GM18907 (cell line): Measurements from ENCODE around the gene FAM13A.
"Not testable (repeated sequence)": the region's sequence is repeated elsewhere in the genome, so short reads cannot be mapped to it uniquely, and the experiment has no call there.

Source experiments
- ATAC-seq: cut with Tn5 transposase; IDR thresholded peaks from one replicate; pipeline ENCODE4 v1.9.1; 2021; ENCODE audit warnings: mild to moderate bottlenecking, moderate library complexity; ENCODE audit not compliant: unreplicated experiment

FAM13A gene

DNA sequence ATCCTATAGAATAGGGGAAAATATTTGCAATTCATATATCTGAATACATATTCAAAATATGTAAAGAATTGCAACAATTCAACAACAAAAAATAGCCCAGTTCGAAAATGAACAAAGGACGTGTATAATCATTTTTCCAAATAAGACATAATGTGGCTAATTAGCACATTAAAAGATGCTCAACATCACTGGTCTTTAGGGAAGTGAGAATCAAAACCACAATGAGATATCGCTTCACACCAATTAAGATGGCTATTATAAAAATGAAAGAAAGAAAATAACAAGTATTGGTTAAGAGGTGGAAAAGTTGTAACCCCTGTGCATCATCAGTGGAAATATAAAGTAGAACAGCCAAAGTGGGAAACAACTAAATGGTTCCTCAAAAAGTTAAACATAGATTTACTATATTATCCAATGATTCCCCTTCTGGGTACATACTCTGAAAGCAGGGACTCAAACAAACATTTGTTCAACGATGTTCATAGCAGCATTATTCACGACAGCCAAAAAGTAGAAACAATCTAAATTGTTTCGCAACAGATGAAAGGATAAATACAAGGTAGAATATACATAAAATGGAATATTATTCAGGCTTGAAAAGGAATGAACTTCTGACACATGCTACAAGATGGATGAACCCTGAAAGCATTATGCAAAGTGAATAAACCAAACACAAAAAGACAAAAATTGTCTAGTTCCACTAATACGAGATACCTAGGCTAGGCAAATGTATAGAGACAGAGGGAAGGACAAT, 12.7 kb downstream of the FAM13A start:
- ATAC-seq, result no peak

DNA sequence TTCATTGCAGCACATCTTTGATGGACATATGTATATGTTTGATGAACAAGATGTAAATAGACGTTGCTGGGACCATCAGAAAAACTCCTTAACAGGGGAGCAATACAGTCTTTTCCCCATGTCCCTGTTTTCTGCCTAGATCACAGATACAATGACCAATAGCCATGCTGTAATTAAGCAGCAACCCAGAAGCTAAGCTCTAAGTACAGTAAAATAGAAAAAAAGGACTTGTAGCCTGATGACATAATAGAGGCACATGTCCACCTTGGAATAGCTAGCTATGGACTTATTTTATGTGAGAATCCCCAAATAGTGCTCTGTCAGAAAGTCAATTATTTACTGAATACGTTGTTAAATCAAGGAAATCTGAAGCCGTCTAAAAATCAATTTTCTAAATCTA, 14.9 kb downstream of the FAM13A start:
- ATAC-seq, result no peak

DNA sequence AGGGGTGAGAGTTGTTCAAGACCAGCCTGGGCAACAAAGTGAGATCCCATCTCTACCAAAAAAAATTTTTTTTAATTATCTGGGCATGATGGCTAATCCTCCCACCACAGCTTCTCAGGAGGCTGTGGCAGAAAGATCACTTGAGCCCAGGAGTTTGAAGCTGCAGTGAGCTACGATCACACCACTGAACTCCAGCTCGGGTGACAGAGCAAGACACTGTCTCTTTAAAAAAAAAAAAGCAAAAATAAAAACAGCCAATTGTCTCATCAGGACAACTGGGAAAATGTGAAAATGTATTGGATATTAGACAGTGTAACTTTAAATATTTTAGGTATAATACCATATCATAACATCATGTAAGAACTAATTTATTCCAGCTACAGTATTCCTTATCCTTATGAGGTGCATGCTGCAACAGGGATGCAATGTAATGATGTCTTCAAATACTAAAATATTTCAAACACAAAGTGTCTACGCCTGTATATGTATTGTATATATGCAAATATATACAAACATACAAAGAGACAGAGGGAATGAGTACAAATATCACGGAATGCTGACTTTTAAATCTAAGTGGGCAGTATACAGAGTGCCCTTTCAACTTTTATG, 17.2 kb downstream of the FAM13A start:
- ATAC-seq, result no peak

DNA sequence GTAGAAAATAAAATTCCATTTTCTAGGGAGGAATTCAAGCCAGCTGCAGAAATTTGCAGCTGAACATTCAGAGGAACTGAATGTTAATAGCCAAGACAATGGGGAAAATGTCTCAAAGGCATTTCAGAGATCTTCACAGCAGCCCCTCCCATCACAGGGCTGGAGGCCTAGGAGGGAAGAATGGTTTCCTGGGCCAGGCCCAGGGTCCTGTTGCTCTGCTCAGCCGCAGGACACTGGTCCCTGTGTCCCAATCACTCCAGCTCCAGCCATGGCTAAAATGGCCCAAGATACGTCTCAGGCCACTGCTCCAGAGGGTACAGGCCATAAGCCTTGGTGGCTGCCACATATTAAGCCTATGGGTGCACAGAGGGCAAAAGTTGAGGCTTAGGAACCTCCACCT, 20.4 kb downstream of the FAM13A start:
- ATAC-seq, result no peak

DNA sequence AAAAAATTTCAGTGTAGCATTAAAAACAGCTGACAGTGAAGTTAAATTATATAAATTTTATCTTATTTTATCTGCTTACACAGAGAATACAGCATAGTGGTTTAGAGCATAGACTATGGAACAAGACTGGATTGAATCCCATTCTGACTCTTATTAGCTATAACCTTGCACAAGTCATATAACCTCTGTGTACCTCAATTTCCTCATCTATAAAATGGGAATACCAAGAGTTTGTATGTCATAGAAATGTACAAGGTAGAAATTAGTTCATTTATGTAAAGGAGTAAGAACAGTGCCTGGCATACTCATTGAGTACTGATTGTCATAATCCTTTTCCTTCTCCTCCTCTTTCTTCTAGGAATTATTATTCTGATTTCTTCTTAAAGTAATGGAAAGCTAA, 25.7 kb downstream of the FAM13A start:
- ATAC-seq, result no peak

DNA sequence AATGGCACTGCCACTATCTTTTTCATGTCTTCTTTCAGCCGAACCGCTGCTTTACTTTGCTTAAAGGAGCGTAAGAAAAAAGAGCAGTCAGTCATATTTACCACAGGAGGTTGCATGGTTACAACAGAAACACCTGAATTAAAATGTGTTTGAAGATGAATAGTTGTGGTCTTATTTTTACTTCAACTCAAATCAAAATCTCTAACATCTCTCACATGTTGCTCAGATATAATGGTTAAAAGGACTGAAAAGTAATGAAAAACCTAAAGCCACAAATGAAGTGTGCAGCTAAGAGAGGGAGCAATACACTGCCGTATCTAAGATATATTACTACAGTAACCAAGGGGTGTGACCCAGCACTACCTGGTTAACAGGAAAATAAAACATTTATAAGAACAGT, 27.4 kb downstream of the FAM13A start:
- no peak for ATAC-seq

DNA sequence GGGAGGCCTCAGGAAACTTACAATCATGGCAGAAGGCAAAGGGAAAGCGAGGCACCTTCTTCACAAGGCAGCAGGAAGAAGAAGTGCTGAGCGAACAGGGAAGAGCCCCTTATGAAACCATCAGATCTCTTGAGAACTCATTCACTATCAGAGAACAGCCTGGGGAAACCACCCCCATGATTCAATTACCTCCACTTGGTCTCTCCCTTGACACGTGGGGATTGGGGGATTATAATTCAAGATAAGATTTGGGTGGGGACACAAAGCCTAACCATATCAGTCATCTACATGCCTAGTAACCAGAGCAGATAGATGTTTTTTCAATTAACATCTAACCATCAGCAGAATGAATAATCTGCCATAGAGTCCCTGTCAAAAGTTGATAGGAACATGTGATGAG, 30.4 kb downstream of the FAM13A start:
- ATAC-seq, result no peak

DNA sequence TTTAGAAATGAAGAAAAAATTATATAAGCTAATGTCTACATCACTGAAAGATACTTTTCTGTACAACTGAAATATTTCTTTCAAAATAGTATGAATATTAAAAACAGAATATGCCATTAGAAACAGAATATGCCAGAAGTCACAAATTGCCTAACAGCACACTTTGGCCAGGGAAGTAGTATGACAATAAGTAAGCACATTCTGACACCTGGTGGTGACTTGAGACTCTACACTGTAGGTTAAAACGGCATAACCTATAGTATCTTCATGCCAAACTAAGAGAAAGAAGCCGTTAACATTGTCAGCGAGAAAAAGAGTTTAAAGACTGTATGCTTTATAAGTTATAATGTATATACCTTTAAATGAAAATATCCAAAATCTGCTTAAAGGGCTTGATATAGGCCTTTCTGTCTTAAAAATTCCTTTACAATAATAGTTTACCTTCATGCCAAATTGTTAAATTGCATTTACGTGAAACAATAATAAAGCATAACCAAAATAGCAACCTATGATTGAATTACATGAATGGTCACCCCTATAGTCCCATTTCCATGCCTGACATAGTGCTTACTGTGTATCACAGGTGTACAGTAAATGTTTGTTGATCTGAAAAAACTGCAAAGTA, 32.8 kb downstream of the FAM13A start:
- ATAC-seq, result peak; percentile 92

DNA sequence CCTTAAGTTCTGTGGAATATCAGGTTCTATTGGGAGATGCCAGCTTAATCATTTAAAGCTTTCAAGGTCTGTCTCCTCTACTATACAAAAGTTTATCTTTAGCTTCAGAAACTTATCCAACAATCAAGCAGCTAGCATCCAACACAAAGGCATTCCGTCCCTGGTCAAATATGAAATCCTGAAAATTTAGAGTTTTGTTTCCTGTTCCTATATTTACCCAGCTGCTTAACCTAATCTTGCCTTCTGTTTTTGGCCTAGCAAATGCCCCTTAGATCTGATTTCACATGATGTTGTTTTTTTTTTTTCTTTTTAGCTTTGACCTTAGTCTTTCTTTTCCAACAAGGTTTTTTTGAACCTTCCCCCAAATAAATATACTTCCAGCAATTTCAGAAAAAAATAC, 33.8 kb downstream of the FAM13A start:
- no peak for ATAC-seq

DNA sequence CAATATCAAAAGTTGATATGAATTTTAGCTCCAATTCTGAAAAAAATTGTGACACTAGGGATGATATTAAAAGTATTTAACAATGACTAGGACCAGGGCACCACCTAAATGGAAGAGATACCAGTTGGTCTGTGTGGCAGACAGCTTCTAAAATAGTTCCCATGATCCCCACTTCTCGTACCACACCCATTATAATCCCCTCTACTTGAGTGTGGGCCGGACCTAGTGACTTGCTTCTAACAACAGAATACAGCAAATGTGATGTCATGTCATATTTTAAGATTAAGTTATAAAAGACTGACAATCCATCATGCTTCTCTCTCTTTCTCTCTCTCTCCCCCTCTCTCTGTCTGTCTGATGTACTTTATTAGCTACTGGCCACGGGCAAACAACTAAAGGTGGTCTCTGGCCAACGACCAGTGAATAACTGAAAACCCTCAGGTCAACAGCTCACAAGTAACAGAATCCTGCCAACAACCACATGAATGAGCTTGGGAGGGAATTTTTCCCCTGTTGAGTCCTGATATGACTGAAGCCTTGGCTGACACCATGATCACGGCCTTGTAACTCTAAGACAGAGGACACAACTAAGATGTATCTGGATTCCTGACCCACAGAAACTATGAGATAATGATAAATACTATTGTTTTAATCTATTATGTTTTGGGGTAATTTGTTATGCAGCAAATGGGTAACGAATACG, 34.4 kb downstream of the FAM13A start:
- no peak for ATAC-seq

DNA sequence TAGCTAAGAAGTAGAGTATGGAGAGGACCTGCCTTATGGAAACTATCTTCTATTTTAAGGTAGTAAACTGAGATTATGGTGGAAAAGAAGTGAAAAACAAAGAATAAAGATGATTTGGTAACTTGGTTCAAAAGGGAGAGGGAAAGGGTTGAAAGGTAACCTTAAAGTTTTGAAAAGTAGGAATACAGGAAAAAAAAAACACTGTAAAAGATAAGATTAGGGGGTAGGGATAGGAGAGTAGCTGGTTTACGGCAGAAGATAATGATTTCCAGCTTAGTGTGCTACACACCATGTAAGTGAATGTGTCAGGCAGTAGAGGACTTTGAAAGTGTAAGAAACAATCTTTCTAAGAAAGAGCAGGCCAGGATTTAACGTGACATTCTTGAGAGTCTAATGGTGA, 35.3 kb downstream of the FAM13A start:
- ATAC-seq, result no peak

DNA sequence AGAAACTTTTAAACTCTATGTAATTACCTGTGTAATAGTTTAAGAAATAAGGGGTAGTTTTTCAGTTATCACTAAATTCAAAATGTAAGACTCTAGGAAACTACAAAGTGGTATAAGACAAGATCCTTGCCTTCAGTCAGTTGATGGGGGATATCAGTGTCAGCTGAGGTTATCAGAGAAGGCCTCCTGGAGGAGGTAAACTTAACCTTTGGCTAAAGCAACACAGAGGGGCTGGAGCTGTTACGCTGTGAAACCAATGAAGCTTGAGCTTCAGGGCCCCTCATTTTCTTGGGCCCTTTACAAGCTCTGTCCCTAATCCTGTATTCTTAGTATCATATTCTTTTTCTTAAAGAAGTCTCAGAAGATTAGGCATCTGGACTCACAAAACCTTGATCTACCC, 35.9 kb downstream of the FAM13A start:
- no peak for ATAC-seq

DNA sequence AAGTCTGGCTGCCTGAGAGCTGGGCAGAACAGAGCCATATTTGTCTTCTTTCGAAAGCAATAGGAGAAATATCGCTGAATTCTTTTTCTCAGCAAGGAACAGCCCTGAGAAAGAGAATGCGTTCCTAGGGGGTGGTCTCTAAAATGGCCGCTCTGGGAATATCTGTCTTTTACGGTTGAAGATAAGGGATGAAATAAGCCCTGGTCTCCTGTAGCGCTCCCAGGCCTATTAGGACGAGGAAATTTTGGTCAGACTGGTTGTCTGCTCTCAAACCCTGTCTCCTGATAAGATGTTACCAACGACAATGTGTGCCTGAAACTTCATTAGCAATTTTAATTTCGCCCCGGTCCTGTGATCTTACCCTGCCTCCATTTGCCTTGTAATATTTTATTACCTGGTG, 42.1 kb downstream of the FAM13A start:
- not testable (repeated sequence) for ATAC-seq

DNA sequence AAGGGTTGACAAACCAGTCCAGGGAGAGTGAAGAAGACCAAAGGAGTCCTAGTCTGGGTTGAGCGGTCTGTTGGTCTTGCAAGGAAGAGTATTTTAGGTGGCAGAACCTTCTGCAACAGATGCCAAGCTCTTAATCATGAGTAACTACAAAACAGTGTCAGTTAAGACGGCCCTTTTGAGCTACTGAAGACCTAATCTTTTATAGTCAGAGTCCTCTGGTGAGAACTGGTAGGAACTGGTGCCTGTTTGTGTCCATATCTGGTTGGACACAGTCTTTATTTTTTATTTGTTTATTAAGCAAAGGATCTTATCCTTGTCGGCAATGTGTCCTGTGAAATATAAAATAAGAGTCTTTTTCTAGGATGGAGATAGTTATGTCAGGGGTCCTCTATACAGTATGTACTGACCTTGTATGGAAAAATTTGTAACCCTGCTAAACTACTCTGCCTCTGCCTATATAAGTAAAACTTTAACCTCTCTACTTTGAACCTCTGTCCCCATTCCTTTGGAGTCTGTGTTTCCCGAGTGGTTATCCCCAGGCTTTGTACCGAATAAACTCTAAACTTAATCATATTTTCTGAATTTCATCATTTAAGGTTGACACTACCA, 47.1 kb downstream of the FAM13A start:
- ATAC-seq, result no peak

DNA sequence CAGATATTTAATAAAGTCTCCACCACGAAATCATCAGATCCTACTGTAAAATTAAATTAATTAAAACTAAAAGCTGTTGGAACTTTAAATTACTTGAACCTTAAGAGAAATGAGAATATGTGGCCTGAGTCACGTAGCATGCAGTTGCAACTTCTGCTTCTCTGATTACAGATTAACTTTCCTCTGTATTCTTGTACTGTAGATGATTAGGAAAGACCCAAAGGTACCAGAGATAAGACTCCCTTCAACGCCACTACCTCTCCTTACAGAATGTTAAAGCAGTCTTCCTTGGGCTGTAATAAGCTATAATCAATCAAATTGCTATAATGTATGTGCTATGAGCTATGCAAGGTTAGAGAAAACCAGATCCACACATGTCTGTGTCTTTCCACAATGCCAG, 47.9 kb downstream of the FAM13A start:
- peak; percentile 93 for ATAC-seq

DNA sequence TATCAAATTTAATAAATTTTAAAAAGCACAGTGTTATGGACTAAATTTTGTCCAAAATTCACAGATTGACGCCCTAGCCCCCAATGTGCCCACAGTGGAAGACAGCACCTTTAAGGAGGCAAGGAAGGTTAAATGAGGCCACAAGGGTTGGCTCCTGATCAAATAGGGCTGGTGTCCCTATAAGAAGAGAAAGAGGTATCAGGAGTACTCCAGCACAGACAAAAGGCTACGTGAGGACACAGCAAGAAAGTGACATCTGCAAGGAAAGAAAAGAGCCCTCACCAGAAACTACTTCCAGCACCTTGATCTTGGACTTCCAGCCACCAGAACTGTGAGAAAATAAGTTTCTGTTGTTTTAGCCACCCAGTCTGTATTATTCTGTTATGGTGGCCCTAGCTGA, 48.8 kb downstream of the FAM13A start:
- no peak for ATAC-seq

DNA sequence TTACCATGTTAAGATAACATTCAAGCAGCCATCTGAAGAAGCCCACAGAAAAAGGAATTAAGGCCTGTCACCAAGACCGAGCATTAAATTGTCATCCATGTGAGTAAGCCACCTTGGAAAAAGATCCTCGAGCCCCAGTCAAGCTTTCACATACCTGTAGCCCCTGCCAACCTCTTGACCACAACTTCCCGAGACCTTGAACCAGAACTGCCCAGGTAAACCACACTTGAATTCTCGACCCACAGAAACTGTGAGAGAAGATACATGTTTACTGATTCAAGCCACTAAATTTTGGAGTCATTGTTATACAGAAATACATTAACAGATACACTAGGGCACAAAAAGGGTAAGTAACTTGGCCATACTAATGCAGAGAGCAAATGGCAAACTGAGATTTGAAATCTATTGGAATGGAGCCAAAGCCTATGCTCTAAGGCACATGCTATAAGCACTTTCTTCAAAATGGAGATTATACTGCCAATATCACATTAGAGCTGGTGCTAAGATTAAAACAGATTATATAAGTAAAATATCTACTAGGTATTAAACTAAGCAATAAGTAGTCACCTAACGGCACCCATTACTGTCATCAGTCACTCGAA, 49.5 kb downstream of the FAM13A start:
- ATAC-seq, result no peak

DNA sequence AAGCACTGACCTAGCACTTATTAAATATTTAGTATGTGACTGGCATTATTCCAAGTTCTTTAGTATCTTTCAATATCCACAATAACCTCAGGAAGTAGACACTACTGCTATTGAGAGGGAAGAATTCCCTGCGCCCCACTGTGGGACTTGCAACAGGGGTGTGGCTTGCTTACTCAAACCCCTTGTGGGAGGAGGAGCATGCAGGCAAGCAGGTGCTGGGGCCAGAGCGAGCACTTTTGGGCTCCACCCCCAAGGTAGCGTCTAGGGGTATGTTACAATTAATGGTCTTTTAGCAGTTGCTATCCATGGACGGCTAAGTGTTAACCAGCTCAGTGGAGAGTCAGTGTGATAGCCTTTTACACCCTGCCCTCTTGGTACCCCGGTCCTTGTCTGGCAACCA, 50.7 kb downstream of the FAM13A start:
- ATAC-seq, result no peak

DNA sequence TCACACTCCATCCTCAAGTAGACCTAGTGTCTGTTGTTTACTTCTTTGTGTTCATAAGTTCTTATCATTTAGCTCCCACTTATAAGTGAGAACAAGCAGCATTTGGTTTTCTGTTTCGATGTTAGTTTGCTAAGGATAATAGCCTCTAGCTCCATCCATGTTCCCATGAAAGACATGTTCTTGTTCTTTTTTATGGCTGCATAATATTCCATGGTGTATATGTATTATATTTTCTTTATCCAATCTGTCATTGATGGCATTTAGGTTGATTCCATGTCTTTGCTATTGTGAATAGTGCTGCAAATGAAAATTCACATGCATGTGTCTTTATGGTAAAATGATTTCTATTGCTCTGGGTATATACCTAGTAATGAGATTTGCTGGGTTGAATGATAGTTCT, 51.9 kb downstream of the FAM13A start:
- ATAC-seq, result not testable (repeated sequence)

DNA sequence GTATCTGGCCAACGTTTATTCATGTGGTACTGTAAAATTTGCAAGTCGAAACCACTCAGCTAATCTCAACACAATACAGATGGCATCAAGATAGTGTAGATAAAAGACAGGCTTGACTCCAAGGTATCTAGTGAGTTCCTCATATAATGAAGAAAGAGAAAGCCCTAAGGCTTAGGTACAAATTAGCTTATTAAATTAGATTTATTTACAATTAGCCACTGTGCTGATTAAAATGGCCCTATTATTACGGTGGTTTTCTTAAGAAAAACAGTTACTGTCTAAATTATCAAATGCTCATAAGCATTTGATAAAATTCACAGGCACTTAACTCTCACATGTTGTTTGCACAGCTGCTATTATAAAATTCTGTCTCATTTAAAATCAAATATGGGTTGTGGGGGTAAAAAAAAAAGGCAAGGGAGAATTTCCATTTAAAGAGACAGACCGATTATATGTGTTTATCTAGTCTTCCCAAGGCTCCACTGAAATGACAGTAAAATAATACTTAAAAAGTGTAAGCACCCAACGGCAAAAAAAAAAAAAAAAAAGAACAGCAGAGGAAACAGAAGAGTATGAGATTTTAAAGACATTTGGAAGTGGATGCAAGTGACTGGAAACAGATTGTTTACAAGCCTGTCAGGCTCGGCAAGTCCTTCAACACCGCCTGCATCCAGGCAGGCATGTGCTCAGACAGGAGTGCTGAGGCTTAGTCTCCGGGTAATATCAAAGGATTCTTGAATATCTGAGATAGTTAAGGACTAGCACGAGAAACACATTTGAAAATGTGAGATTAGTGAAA, 55.1 kb downstream of the FAM13A start:
- no peak for ATAC-seq
